ENCODE results near the gene HMOX2.

Gene HMOX2, protein sequence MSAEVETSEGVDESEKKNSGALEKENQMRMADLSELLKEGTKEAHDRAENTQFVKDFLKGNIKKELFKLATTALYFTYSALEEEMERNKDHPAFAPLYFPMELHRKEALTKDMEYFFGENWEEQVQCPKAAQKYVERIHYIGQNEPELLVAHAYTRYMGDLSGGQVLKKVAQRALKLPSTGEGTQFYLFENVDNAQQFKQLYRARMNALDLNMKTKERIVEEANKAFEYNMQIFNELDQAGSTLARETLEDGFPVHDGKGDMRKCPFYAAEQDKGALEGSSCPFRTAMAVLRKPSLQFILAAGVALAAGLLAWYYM

DNA sequence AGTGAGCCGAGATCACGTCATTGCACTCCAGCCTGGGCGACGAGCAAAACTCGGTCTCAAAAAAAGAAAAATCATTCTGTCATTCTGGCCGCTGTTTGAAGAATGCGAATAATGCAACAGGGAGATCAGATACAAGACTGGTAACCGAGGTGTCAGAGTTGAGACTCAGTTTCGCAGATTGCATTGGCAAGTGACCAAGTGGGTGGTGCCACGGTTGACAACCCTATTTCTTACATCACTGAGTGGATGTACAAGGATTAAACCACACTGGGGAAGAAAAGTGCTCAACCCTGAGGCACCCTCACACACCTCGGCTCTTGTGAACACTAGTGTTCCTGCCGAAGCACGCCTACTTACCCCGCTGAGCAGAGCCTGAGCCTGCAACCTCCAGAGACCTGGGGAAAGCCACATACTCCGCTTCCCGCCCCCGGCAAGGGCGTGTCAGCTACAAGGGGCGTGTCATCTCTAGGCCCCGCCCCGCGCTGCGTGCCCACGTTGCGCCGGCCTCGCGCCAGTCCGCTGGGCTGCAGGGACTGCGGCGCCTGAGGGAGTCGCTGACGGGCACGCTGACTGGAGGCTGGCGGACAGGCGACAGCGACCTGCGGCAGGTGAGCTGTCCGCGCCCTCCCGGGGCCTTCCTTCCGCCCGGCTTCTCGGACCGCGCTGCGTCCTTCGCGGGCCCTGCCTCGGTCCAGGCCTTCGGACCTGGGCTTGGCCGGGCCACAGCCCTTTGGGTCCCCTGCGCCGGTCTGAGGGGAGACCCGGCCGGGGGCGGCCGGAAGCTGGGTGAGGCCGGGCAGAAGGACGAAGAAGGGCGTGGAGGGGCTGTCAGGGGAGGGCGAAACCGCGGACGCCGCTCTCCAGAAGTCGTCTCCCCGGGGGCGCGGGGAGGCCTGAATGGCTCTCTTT lies at the start of gene HMOX2:
Gene HMOX2, plus strand, starts transcription at position 519 of the 909 bp plus-strand sequence. CDS start 29,127 bp downstream, outside the sequence.
- Mint-ChIP-seq H3K4me3 (peak within 1 kb of the TSS; percentile 92), H3K27me3 (no peaks in the 10 kb centered on the region), H3K27ac (peak within 1 kb of the TSS; percentile 91), H3K9me3 (no peaks in the 10 kb centered on the region), H3K4me1 (peaks cover 49% of the 10 kb centered on the region), H3K36me3 (peaks cover 18% of the 10 kb centered on the region)
- CTCF ChIA-PET, result interaction anchor here (0.7 to 4.7 kb wide), 12 partner anchors 9 to 148 kb away, joined by 3 to 67 read pairs (median 4); partner anchors contain the start of genes CORO7 and MGRN1
- DNase-seq, result peak; percentile 94

DNA sequence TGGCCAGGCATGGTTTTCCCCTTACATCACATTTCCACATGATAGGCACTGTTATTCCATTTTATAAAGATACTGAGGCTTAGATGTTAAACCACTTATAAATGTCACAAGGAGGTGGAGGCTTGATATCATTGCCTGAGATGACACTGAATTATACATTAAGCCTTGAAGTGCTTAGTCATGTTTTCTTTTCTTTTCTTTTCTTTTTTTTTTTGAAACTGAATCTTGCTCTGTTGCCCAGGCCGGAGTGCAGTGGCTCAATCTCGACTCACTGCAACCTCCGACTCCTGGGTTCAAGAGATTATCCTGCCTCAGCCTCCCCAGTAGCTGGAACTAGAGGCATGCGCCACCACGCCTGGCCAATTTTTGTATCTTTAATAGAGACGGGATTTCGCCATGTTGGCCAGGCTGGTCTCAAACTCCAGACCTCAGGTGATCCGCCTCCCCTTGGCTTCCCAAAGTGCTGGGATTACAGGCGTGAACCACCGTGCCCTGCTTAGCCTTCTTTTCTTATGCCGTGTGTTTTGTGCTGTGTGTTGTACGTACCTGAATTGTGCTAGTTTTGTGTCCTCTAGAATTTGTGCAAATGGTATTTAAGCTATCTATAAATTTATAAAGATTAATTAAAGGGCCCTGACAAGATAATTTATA lies 49.4 kb upstream of the HMOX2 start:
- H3K36me3 Mint-ChIP-seq, result peaks cover 23% of the 10 kb centered on the region
- no peaks in the 10 kb centered on the region for H3K9me3 Mint-ChIP-seq
- H3K27me3 Mint-ChIP-seq, result no peaks in the 10 kb centered on the region
- peak overlapping the region; percentile 88 for H3K4me3 Mint-ChIP-seq
- no peak for DNase-seq
- CTCF ChIA-PET, result no interaction called here
- peak overlapping the region; percentile 98 for H3K27ac Mint-ChIP-seq
- peaks cover 35% of the 10 kb centered on the region for H3K4me1 Mint-ChIP-seq

DNA sequence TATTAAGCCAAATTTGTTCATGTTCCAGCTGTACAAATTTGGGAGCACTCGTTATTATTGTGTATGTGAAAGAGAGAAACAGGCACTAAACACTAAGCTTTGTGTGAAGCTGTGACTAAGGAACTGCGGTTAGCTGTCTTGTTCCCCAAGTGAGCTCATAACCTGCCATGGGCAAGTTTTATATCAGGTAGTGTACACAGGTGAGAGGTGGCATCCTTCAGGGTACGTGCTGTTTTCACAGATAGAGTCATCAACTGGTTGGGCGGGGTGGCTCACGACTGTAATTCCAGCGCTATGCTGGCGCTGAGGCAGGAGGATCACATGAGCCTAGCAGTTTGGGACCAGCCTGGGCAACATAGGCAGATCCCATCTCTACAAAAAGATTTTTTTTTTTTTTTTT lies 47.7 kb upstream of the HMOX2 start:
- peaks cover 28% of the 10 kb centered on the region for H3K36me3 Mint-ChIP-seq
- no peaks in the 10 kb centered on the region for H3K9me3 Mint-ChIP-seq
- DNase-seq, result no peak
- H3K4me1 Mint-ChIP-seq, result peaks cover 34% of the 10 kb centered on the region
- no peak overlapping the region for H3K27ac Mint-ChIP-seq
- no peaks in the 10 kb centered on the region for H3K27me3 Mint-ChIP-seq
- H3K4me3 Mint-ChIP-seq, result peak overlapping the region; percentile 21
- CTCF ChIA-PET, result interaction anchor here (1.0 kb wide), 1 partner anchor 24 kb away, joined by 3 read pairs; no protein-coding TSS in a partner anchor

DNA sequence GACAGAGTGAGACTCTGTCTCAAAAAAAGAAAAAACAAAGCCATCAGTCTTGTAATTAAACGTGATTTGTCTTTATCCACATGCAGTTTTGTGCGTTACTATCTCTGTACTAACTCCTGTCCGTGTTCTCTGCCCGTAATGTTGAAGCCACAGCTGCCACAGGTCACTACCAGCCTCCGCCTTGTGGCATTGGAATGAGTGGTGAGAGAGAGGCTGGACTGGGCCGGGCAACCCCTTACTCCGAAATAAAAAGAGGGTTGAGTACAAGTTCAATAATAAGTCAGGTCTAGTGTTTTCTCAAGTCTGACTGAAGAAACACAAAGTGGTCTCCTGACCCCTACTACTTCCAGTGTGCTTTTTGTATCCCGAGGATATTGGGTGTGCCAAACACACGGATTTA lies 45.2 kb upstream of the HMOX2 start:
- CTCF ChIA-PET, result no interaction called here
- peaks cover 43% of the 10 kb centered on the region for H3K36me3 Mint-ChIP-seq
- no peaks in the 10 kb centered on the region for H3K27me3 Mint-ChIP-seq
- DNase-seq, result no peak
- no peak overlapping the region for H3K27ac Mint-ChIP-seq
- H3K9me3 Mint-ChIP-seq, result no peaks in the 10 kb centered on the region
- peaks cover 22% of the 10 kb centered on the region for H3K4me1 Mint-ChIP-seq
- H3K4me3 Mint-ChIP-seq, result no peak overlapping the region

DNA sequence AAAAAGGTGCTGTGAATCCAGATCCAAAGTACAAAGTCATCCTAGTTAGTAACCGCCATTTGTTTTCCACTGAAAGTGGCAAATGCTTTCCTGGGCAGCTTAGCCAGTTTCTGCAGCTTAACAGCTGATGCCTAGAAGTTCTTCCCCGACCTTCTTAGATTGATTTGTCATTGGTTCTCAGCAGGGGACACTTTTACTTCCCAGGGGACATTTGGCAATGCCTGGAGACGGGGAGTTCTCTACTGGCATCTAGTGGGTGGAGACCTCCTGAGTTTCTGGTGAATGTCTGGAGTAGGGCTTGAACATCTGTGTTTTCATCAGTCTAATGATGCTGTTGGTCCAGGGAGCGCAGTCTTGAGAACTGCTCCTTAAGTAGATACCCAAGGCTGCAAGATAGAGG lies 43.0 kb upstream of the HMOX2 start:
- Mint-ChIP-seq H3K4me3 (no peak overlapping the region), H3K9me3 (no peaks in the 10 kb centered on the region), H3K4me1 (peaks cover 4% of the 10 kb centered on the region), H3K27ac (peak overlapping the region; percentile 24), H3K36me3 (peaks cover 45% of the 10 kb centered on the region), H3K27me3 (no peaks in the 10 kb centered on the region)
- CTCF ChIA-PET, result no interaction called here
- no peak for DNase-seq

DNA sequence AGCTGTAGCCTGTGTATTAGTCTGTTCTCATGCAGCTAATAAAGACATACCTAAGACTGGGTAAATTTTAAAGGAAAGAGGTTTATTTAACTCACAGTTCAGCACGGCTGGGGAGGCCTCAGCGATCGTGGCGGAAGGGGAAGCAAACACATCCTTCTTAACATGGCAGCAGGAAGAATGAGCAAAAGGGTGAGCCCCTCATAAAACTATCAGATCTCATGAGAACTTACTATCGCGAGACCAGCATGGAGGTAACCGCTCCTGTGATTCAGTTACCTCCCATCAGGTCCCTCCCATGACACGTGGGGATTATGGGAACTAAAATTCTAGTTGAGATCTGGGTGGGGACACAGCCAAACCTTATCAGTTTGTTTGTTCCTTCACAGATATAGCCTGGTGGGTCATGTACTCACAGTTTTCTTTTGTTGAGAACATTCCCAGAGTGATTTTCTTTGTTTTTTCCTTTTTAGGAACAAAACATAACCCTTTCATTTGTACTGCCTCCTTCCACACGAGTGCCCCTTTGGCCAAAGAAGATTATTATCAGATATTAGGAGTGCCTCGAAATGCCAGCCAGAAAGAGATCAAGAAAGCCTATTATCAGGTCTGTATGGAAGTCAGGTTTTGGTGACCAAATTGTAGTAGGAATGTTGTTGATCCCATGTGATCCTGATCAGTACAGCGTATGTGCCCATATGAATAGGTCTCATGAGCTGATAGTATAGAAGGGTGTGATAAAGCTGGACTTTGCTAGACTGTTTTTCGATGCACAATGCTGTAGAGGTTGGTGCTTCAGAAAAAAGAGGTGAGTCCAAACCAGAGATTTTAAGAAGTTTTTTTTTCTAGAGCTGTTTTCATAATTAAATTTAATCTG lies 42.0 kb upstream of the HMOX2 start:
- H3K27me3 Mint-ChIP-seq, result no peaks in the 10 kb centered on the region
- no peak for DNase-seq
- H3K36me3 Mint-ChIP-seq, result peaks cover 44% of the 10 kb centered on the region
- no peaks in the 10 kb centered on the region for H3K9me3 Mint-ChIP-seq
- no peak overlapping the region for H3K4me3 Mint-ChIP-seq
- no peak overlapping the region for H3K27ac Mint-ChIP-seq
- H3K4me1 Mint-ChIP-seq, result peaks cover 2% of the 10 kb centered on the region
- CTCF ChIA-PET, result no interaction called here

DNA sequence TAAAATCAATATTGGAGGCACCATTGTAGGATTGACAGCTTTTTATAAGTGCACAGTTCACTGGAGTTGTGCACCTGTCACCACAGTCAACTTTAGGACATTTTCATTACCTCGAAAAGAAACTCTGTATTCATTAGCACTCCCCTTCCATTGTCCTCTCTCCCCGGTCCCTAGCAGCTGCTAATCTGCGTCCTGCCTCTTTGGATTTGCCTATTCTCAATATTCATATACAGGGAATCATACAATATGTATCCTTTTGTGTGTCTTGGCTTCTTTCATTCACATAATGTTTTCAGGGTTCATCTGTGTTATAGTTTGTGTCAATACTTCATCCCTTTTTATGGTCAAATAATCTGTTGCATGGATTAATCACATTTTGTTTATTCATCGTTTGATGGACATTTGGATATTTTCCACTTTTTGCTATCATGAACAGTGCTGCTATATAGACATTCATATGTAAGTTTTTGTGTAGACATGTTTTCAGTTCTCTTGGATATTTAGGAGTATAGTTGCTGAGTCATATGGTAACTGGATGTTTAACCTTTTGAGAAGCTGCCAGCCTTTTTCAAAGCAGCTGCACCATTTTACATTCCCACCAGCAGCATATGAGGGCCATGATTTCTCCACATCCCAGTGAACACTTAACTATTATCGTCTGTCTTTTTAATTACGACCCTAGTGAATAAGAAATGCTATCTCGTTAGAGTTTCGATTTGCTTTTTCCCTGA lies 40.7 kb upstream of the HMOX2 start:
- Mint-ChIP-seq H3K9me3 (no peaks in the 10 kb centered on the region), H3K4me3 (no peak overlapping the region), H3K27me3 (no peaks in the 10 kb centered on the region), H3K36me3 (peaks cover 44% of the 10 kb centered on the region), H3K27ac (no peak overlapping the region), H3K4me1 (peaks cover 8% of the 10 kb centered on the region)
- CTCF ChIA-PET, result no interaction called here
- DNase-seq, result no peak

DNA sequence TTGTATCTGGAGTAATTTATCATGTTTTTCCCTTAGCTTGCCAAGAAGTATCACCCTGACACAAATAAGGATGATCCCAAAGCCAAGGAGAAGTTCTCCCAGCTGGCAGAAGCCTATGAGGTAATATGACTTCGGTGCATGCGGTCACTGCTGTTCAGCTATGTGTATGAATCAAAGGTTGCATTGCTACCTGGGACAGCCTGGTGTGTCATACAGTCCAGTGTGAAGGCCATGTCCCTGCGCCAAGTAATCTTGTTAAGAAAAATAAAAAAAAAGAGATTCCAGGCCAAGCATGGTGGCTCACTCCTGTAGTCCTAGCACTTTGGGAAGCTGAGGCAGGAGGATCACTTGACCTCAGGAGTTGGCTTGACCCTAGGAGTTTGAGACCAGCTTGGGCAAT lies 38.8 kb upstream of the HMOX2 start:
- CTCF ChIA-PET, result no interaction called here
- H3K36me3 Mint-ChIP-seq, result peaks cover 55% of the 10 kb centered on the region
- no peaks in the 10 kb centered on the region for H3K9me3 Mint-ChIP-seq
- no peak overlapping the region for H3K4me3 Mint-ChIP-seq
- peak overlapping the region; percentile 11 for H3K27ac Mint-ChIP-seq
- no peak for DNase-seq
- peaks cover 8% of the 10 kb centered on the region for H3K4me1 Mint-ChIP-seq
- no peaks in the 10 kb centered on the region for H3K27me3 Mint-ChIP-seq

DNA sequence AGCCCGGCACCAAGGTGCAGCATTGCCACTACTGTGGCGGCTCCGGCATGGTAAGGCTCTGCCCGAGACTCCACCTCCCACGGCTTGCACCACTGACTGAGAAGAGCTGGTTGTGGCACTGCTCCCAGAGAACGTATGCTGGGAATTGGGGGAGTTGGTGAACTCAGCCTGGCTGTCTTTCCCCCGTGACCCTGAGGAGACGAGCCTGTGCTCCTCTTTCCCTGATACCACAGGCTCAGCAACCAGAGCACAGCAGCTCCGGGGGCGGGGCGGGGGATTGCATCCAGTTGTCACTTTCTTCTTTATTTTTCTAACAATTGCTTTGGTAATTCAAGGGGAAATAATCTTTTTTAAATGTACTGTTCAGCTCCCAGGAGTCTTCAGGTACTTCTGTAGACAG lies 33.8 kb upstream of the HMOX2 start:
- peaks cover 8% of the 10 kb centered on the region for H3K4me1 Mint-ChIP-seq
- peaks cover 52% of the 10 kb centered on the region for H3K36me3 Mint-ChIP-seq
- H3K27ac Mint-ChIP-seq, result no peak overlapping the region

DNA sequence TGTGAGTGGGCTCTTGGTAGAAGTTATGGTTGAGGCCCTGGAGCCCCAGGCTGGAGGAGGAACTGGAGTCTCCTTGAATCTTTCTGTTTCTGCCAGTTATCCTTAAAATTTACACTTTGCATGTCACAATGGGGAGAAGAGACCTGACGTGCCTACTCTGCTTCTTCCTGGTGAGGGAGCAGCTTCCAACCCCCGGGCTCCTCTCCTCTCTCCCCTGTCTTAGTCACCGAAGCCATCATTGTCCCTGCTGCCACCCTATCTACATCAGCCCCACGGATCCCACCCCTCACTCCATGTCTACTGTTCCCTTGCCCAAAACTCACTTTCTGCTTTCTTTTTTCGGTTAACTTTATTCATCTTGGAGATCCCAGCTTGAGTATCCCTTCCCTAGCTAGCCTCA lies 32.9 kb upstream of the HMOX2 start:
- no peak overlapping the region for H3K4me3 Mint-ChIP-seq
- DNase-seq, result no peak
- peaks cover 8% of the 10 kb centered on the region for H3K4me1 Mint-ChIP-seq
- CTCF ChIA-PET, result interaction anchor here (0.7 to 1.3 kb wide), 2 partner anchors 22 to 27 kb away, joined by 3 read pairs; partner anchors contain the start of gene CORO7
- peaks cover 53% of the 10 kb centered on the region for H3K36me3 Mint-ChIP-seq
- H3K27ac Mint-ChIP-seq, result no peak overlapping the region
- no peaks in the 10 kb centered on the region for H3K27me3 Mint-ChIP-seq
- no peaks in the 10 kb centered on the region for H3K9me3 Mint-ChIP-seq

More for the DNA sequence above, 33.8 kb upstream of the HMOX2 start:
- Mint-ChIP-seq H3K27me3 (no peaks in the 10 kb centered on the region), H3K9me3 (no peaks in the 10 kb centered on the region), H3K4me3 (no peak overlapping the region)
- DNase-seq, result no peak
- CTCF ChIA-PET, result no interaction called here

DNA sequence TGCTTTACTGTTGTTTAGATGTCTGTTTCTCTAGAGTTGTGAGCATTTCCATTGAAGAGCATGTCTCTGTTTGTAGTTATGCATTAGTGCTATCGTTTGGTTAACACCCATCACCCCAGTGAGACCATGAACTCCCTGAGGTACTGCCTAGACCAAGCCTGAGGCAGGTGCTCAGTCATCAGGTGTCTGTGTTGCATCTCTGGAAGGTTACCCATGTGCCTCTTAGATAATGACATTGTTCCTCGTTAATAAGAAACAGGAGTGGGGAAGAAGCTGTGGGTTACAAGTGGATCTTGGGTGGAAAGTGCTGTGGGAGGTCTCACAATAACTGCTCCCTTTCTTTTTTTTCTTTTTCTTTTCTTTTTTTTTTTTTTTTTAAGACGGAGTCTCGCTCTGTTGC lies 32.2 kb upstream of the HMOX2 start:
- CTCF ChIA-PET, result interaction anchor here (0.7 to 1.3 kb wide), 2 partner anchors 22 to 28 kb away, joined by 3 read pairs; partner anchors contain the start of gene CORO7
- Mint-ChIP-seq H3K4me3 (no peak overlapping the region), H3K27ac (no peak overlapping the region), H3K27me3 (no peaks in the 10 kb centered on the region), H3K36me3 (peaks cover 54% of the 10 kb centered on the region), H3K9me3 (no peaks in the 10 kb centered on the region), H3K4me1 (peaks cover 5% of the 10 kb centered on the region)
- DNase-seq, result no peak

DNA sequence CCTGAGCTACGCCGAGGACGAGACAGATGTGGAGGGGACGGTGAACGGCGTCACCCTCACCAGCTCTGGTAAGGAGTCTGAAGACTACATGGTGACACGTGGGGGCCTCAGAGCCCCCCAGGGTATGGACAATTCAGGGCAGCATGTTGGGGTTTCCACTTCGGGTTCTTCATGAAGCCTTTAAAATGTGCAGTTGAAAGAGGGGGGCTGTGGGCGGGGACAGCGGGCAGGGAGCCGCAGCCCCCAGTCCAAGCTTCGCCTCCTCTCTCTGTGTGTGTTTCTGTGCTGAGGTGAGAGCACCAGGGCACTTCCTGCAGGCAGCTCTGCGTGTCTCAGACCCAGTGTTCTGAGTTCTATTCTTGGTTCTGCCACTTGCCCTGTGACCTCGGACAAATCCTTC lies 25.8 kb upstream of the HMOX2 start:
- Mint-ChIP-seq H3K27me3 (no peaks in the 10 kb centered on the region), H3K9me3 (no peaks in the 10 kb centered on the region), H3K36me3 (peaks cover 37% of the 10 kb centered on the region), H3K4me1 (no peaks in the 10 kb centered on the region), H3K27ac (no peak overlapping the region), H3K4me3 (no peak overlapping the region)
- no peak for DNase-seq
- CTCF ChIA-PET, result interaction anchor here (1.7 kb wide), 1 partner anchor 8 kb away, joined by 4 read pairs; no protein-coding TSS in a partner anchor

DNA sequence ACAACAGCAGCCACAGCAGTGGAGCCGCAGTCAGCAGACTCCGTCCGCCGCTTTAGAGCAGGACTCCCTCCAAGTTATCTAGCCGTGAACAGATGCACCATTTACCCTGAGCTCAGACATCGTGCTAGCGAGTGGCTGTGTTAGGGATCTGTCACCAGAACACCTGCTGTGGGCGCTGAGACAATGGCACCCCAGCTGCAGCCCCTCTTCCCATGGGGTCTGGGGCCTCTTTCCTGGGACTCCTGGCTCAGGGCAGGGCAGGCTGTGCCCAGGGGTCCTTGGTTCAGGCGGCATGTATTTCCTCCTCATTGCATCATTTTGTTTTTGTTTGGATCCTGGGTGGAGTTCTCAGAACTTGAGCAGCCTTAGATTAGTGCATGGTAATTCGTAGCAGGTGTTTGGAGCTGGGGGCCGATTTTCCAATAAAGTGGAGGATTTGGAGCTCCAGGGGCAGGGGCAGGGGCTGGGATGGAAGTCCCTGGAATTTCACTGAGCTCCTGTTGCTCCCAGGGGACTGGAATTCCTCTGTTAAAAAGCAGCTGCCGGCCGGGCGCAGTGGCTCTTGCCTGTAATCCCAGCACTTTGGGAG lies 25.2 kb upstream of the HMOX2 start:
- Mint-ChIP-seq H3K27ac (no peak overlapping the region), H3K36me3 (peaks cover 37% of the 10 kb centered on the region)

More for the DNA sequence above, 25.2 kb upstream of the HMOX2 start:
- Mint-ChIP-seq H3K4me1 (no peaks in the 10 kb centered on the region), H3K9me3 (no peaks in the 10 kb centered on the region), H3K27me3 (no peaks in the 10 kb centered on the region), H3K4me3 (no peak overlapping the region)
- CTCF ChIA-PET, result no interaction called here
- no peak for DNase-seq

Measured in activated naive CD4-positive, alpha-beta T cell treated with anti-CD3 and anti-CD28 coated beads, Interleukin-2, amount 10 ng/mL, durations not matched to agents 7 days and 5 days (primary cell).